ENCODE results near the gene TVP23B.
"Not testable (repeated sequence)": the region's sequence is repeated elsewhere in the genome, so short reads cannot be mapped to it uniquely, and the experiment has no call there.

DNA sequence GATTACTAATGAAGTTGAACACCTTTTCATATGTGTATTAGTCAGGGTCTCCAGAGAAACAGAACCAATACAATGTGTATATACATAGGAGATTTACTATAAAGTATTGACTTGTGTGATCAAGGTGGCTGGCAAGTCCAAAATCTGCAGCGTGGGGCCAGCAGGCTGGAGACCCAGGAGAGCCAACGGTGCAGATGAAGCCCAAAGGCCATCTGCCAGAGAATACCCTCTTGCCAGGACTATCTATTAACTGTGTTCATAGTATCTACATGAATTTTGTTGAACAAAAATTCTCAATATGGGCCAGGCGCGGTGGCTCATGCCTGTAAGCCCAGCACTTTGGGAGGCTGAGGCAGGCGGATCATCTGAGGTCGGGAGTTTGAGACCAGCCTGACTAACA, 20.8 kb upstream of the TVP23B start:
- TF ChIP-seq CTCF, POLR2A, EP300 (IDR thresholded peaks at IDR 0.05): not testable (repeated sequence)

All from gastroesophageal sphincter (tissue), 3 donors.